GM19328 (cell line): ENCODE results near the gene CABCOCO1.

ENCODE experiments used
- ATAC-seq: cut with Tn5 transposase; IDR thresholded peaks from one replicate; pipeline ENCODE4 v1.9.1; 2021; ENCODE audit warnings: mild to moderate bottlenecking, moderate library complexity; ENCODE audit not compliant: unreplicated experiment

Gene CABCOCO1, protein sequence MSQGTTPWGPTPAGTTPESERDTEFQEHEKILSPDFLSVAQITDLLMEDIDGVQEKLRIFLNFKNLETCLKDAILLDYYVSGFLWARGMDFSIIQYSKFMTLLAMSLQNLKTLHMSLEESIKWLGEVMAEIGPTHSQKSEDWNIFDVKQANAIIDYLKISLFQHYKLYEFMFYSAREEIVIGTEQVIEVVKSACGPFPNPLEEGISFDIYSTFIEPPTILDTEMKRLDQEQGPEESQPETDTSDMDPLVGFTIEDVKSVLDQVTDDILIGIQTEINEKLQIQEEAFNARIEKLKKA

GRCh38 chr10:61662794-61663259, at the start of gene CABCOCO1:
Gene CABCOCO1, plus strand, starts transcription at chr10:61662929. Its CDS starts 44 bp downstream, at chr10:61662973.
- no peak for ATAC-seq

DNA sequence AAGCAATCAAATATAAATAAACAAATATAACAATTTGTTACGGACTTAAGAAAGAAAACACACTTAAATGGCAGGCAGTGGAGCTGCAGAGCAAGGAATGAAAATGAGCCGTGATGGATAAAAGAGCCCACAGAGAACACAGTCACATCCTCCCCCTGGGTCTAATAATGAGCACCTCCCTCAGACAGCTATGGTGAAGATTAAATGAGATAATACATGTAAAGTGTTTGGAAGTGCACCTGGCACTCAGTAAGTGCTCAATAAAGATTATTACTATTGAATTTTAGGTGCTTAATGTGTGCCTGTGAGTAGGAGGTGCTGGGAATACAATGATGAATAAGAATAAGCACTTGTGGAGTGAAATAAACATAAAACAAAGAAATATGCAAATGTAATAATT, 49.1 kb upstream of the CABCOCO1 start:
- no peak for ATAC-seq

GRCh38 chr10:61616611-61617010, 46.1 kb upstream of the CABCOCO1 start:
- no peak for ATAC-seq

DNA sequence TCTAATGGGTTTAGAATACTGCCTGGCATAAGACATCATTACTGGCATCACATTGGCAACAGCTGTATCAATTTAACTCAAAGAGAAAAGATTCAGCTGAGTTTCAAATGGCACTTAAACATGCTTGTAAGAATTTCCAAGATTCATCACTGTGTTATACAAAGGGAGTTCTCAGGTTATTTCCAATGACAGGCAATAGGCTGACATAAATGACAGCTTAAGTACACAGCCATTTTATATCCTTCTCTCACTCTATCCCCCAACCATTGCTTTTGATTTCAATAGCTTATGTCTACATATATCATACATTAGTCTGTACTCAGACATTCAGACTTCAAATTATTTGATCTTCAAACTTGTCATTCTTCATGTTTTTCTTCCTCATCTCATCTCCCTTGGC, 45.5 kb upstream of the CABCOCO1 start:
- no peak for ATAC-seq

- no peak for ATAC-seq
Observed at GRCh38 chr10:61617586-61617985, 45.1 kb upstream of the CABCOCO1 start.

DNA sequence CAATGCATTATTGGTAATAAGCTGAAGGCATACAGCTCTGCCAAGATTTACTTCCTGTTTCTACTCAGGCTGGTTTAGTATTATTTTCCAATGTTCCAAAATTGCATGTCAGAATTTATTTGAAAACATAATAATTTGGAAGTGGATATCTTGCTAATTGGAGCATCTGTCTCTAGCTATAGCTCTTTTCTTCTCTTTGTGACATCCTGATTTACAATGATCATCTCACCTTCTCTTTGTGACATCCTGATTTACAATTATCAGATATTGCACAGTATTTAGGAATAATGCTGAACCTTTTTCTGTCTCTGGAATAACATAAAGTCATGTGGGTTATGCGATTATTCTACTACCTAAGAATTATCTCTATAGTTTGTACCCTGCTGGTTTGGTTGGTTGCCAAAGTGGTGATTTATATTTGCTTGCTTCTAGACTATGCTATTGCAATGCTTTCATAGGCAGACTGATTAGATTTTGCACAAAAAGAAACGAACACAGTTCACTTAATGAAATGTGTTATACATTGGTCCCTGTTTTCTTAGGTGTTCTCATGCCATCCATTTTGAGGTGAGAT, 44.3 kb upstream of the CABCOCO1 start:
- ATAC-seq: no peak

DNA sequence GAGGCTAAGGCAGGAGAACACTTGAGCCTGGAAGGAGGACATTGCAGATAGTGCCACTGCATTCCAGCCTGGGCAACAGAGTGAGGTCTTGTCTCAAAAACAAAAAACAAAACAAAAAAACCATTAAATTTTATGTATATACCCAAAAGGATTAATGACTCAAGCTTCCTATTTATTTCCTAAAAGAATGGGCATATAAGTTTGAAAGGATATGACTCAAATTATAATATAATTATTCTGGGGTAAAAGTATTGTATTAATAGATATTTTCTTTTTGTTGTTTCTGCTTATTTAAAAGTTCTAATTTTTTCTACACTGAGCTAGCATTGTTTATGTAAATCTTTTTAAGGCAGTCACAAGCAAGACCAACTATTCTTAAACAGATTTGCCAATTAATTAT, 42.2 kb upstream of the CABCOCO1 start:
- ATAC-seq: no peak

DNA sequence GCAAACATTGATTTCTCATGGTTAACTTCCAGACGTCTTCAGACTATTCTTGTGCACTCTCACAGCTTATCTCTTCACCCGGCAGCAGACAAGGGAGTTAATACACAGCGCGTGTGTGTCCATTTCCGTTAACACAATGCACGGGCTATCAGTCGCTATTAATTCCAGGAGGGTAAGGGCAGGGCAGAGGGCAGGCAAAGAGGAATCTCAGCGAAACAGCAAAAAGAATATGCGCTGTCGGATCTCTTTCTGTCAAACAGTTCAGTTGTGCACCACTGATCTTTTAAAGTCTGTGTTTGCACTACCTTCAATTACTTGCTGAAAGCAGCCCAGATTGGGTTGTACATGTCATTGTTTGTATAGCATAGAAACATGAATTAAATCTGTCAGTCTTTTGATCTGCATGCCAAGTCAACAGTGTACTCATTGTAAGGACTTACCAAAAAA, 41.1 kb upstream of the CABCOCO1 start:
- ATAC-seq: no peak

DNA sequence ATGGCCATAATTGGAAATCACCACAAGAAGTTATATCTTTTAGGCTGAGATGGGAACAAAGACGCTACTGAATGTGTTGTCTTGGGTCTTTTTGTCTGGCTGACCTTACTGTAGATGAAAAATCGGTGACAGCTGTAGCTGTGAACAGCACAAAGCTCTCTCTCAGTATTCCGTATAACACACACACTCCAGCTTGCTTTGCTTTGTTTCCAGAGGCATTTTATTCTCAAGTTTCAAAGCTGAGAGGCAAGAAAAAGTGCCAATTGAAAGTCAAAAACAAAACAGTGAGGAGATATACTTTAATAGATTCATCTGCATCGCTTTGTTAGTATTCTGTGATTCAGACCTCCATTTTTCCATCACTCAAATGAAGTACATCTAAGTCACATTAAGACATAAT, 39.6 kb upstream of the CABCOCO1 start:
- ATAC-seq: no peak

DNA sequence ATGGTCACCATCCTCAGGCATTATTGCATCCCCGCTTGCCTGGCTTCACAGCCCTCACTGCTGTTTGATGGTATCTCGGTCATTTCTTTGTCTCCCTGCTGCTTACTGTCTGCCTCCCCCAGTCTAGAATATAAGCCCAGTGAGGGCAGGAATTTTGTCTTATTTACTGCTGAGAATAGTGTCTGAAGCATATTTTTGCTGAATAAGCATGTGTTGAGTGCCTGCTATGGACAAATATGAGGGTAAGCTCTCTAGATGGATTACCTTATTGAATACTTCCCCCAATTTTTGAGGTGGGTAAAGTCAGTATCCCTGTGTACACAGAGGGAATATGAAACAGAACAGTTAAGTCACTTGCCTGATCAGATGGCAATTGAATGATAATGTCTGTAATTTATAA, 36.5 kb upstream of the CABCOCO1 start:
- no peak for ATAC-seq

DNA sequence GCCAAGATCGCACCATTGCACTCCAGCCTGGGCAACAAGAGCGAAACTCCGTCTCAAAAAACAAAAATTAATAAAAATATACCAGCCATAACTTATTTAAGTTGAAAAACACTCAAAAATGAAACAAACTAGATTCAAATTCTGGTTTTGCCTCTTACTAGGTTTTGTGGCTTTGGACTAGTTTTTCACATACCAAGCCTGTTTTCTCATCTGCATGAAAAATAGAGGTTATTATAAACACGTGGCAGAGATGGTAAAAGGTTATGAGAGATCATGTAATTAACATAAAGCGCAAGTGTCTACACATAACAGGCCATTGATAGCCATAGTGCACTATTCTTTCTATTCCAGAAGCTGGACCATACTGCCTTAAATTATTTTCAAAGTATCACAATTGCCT, 35.5 kb upstream of the CABCOCO1 start:
- ATAC-seq: no peak

GRCh38 chr10:61628151-61628874, 34.4 kb upstream of the CABCOCO1 start:
- no peak for ATAC-seq

DNA sequence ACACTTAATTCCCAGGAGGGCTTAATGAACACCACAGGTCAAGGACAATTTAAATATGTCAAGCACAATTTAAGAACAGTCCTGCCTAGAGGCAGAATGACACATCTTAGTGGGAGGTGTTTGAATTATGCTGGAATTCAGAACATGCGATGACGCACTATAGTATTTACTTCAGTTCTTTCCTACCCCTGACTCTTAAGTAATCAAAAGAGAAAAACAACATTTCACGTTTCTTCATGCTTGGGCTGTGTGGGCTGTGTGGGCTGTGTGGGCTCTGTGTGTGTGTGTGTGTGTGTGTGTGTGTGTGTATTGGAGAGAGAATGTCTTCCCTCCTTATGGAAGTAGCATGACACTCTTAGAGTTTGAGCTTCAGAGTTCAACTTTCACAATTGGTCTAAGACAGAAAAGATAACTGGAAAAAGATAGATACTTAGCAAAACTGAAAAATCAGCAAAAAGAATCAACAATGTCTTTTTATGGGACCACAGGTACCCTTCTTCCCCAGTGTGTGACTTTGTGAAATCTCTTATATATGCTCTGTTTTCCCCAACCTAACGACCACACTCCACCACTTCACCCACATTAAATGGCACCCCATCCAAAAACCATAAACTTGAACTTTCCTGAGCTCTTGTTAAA, 33.7 kb upstream of the CABCOCO1 start:
- no peak for ATAC-seq

GRCh38 chr10:61629576-61629975, 33.2 kb upstream of the CABCOCO1 start:
- ATAC-seq: no peak

DNA sequence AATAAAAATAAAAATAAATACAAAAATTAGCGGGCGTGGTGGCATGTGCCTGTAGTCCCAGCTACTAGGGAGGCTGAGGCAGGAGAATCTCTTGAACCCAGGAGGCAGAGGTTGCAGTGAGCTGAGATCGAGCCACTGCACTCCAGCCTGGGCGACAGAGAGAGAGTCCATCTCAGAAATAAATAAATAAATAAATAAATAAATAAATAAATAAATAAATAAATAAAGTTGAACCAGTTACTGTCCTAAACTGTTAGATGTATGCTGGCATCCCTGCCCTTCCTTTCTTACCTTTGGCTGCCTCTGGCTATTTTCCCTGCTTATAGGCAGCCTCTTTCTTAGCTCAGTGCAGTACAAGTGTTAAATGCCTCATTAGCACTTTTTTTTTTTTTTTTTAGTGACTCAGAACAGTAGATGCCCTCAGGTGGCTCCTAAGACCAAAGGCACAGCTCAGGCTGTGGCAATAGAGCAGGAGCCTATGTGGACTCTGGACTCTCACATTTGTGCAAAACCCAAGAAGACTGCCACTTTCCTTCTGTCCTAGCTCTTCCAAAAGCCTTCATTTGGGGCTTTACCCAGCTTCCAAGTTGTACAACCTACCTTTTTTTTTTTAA, 30.6 kb upstream of the CABCOCO1 start:
- no peak for ATAC-seq

DNA sequence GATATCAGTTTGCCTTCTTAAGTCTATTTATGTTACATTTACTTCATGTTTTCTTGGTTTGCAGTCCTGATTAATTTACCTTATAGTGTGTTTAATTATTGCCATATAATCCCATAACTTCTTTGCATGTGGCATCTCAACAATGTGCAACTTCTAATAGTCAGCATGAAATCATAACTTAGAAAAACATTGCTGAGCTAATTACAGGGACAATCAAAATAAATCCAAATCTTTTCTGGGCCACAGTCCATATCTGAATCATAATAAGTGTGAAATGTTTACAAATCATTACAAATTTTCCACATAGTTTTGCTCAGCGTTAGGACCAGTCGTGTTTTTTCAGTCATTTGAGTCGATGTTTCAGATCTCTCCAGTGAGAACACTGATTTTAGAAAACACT, 29.1 kb upstream of the CABCOCO1 start:
- no peak for ATAC-seq

DNA sequence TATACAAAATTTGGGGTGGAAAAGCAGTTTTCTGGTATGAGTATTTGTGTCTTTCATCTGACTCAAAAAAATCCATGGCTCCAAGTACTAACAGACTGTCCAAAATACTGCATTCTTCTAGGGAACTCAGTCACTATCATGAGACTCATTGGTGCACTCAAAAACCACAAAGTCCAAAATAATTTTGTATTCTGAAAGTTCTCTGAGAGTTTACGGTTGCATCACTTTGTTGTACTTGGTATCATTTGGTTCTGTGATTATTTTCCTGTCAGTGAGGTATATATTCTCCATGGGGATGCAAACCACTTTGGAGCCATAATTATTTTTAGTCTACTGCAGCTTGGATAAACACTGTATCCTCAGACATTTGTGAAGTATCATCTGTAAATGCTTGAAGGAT, 28.0 kb upstream of the CABCOCO1 start:
- no peak for ATAC-seq

- ATAC-seq: no peak
Observed at GRCh38 chr10:61635471-61635870, 27.3 kb upstream of the CABCOCO1 start.

- ATAC-seq: no peak
Observed at GRCh38 chr10:61635932-61636331, 26.8 kb upstream of the CABCOCO1 start.

DNA sequence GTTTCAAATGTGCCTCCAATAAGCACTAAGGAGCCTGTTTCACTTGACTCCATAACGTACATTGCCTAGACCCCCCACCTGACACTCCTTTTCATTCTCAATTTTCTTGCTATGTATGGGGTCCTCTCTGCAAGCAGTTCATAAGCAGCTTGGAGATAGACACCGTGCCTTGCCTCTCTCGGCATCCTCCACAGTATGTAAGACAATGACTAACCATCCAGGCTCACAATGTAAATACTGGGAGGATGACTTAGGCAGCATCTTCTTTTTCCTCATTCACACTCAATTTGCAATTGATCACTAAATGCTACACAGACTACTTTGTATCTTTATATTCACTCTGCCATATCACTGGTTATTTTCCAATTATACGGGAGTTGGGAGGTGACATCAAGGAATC, 22.8 kb upstream of the CABCOCO1 start:
- no peak for ATAC-seq

DNA sequence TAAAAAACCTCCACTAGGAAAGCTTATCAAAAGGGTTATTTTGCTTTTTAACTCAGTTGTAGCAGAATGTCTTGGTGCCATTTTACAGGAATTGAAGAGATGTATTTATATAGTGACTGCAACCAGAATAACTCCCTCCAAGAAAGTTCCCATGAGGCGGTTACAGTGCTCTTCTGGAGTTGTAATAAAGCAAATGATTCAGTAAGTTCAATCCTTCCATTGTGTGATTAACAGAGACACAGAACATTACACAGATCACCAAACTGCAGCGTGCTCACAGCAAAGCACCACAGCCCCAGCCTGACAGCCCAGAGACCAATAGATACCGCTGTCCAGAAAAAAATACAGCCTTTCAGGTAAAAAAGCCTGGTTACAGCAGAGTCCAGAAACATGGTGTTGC, 21.9 kb upstream of the CABCOCO1 start:
- no peak for ATAC-seq
